BLaER1 treated with 17β-estradiol and CSF1 and Interleukin-3, amounts not matched to agents 10 nM and 100 nM (cell line): ENCODE data around the gene VTI1A.

Source experiments
- H3K27ac ChIP-seq, 11 experiments: shearing (Covaris generic); formaldehyde crosslinking; 2 replicates each; pipeline ENCODE4 v1.8.1; 2022
- H3K27me3 ChIP-seq, 11 experiments: shearing (Covaris generic); formaldehyde crosslinking; 2 replicates each; pipeline ENCODE4 v1.8.1; 2022
- H3K36me3 ChIP-seq, 11 experiments: shearing (Covaris generic); formaldehyde crosslinking; 2 replicates each; pipeline ENCODE4 v1.8.1; 2022
- H3K4me1 ChIP-seq, 10 experiments: shearing (Covaris generic); formaldehyde crosslinking; 2 replicates each; pipeline ENCODE4 v1.8.1; 2022
- H3K4me2 ChIP-seq, 11 experiments: shearing (Covaris generic); formaldehyde crosslinking; 2 replicates each; pipeline ENCODE4 v1.8.1; 2022
- H3K4me3 ChIP-seq, 10 experiments: shearing (Covaris generic); formaldehyde crosslinking; 2 replicates each; pipeline ENCODE4 v1.8.1; 2022
- H3K9ac ChIP-seq, 11 experiments: shearing (Covaris generic); formaldehyde crosslinking; 2 replicates each; pipeline ENCODE4 v1.8.1; 2022
- H3K9me3 ChIP-seq, 11 experiments: shearing (Covaris generic); formaldehyde crosslinking; replicated peaks in 1 of 11; 2 replicates each; pipeline ENCODE4 v1.8.1; 2022
- H4K20me1 ChIP-seq, 11 experiments: shearing (Covaris generic); formaldehyde crosslinking; 2 replicates each; pipeline ENCODE4 v1.8.1; 2022
- Cebpa-rat ChIP-seq, 11 experiments: shearing (Covaris generic); IDR thresholded peaks; 2 replicates each; pipeline ENCODE4 v1.8.1; 2022

VTI1A gene

DNA sequence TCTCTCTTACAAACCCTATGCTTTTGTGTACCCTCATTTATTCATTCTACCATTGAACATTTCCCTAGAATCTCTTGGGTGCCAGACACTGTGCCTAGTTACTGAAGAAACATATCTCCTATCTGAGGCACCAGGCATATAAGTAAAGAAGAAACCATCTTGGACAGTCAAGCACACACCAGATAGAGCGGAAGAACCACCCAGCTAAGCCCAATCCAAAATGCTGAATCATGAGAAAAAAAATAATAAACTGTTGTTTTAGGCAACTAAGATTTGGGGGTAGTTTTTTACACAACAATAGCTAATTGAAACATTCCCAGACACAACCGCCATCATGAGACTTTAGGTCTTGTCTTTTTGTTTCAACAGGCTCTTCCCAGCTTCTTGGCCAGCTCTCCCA, 400.8 kb downstream of the VTI1A start:
- H3K4me2 ChIP-seq, result no peak overlapping the region
- peaks cover 0 to 3% (median 0%) of the 10 kb centered on the region in 11 experiments; a peak in 3 of 22 replicates for H4K20me1 ChIP-seq
- TF ChIP-seq Cebpa-rat (IDR thresholded peaks at IDR 0.05), result no peak
- no peak overlapping the region for H3K27ac ChIP-seq
- H3K36me3 ChIP-seq, result peaks cover 0 to 11% (median 0%) of the 10 kb centered on the region in 11 experiments; a peak in 5 of 22 replicates
- H3K4me1 ChIP-seq, result peaks cover 19 to 45% (median 33%) of the 10 kb centered on the region in 10 experiments
- peaks cover 0 to 36% (median 0%) of the 10 kb centered on the region in 11 experiments; a peak in 4 of 22 replicates for H3K27me3 ChIP-seq
- H3K9ac ChIP-seq, result no peak overlapping the region
- peaks cover 26 to 46% (median 36%) of the 10 kb centered on the region in 11 experiments for H3K9me3 ChIP-seq
- no peak overlapping the region for H3K4me3 ChIP-seq

- Histone ChIP-seq H3K4me2 (no peak overlapping the region), H3K9me3 (peaks cover 26 to 51% (median 36%) of the 10 kb centered on the region in 11 experiments), H3K27ac (no peak overlapping the region), H3K9ac (no peak overlapping the region), H3K36me3 (peaks cover 0 to 11% (median 0%) of the 10 kb centered on the region in 11 experiments; a peak in 5 of 22 replicates), H4K20me1 (peaks cover 0 to 3% (median 0%) of the 10 kb centered on the region in 11 experiments; a peak in 3 of 22 replicates), H3K4me1 (peaks cover 17 to 45% (median 33%) of the 10 kb centered on the region in 10 experiments), H3K4me3 (no peak overlapping the region), H3K27me3 (peaks cover 0 to 36% (median 0%) of the 10 kb centered on the region in 11 experiments; a peak in 4 of 22 replicates)
- no peak for TF ChIP-seq Cebpa-rat (IDR thresholded peaks at IDR 0.05)
Observed at GRCh38 chr10:112848228-112848627, 401.2 kb downstream of the VTI1A start.

- TF ChIP-seq Cebpa-rat (IDR thresholded peaks at IDR 0.05), result no peak
- H3K4me2 ChIP-seq, result no peak overlapping the region
Observed at GRCh38 chr10:112848868-112849430, 401.9 kb downstream of the VTI1A start.

GRCh38 chr10:112849546-112849945, 402.5 kb downstream of the VTI1A start:
- TF ChIP-seq Cebpa-rat (IDR thresholded peaks at IDR 0.05), result no peak
- Histone ChIP-seq H3K4me3 (no peak overlapping the region), H3K36me3 (peaks cover 0 to 11% (median 0%) of the 10 kb centered on the region in 11 experiments; a peak in 5 of 22 replicates), H3K9ac (no peak overlapping the region), H3K9me3 (peaks cover 26 to 57% (median 38%) of the 10 kb centered on the region in 11 experiments), H3K4me1 (peaks cover 19 to 50% (median 38%) of the 10 kb centered on the region in 10 experiments), H3K27ac (no peak overlapping the region), H4K20me1 (peaks cover 0 to 8% (median 0%) of the 10 kb centered on the region in 11 experiments; a peak in 3 of 22 replicates), H3K4me2 (no peak overlapping the region), H3K27me3 (peaks cover 0 to 49% (median 0%) of the 10 kb centered on the region in 11 experiments; a peak in 4 of 22 replicates)

More at GRCh38 chr10:112848868-112849430, 401.9 kb downstream of the VTI1A start:
- H3K4me1 ChIP-seq, result peaks cover 17 to 45% (median 32%) of the 10 kb centered on the region in 10 experiments
- H3K4me3 ChIP-seq, result no peak overlapping the region
- H3K36me3 ChIP-seq, result peaks cover 0 to 11% (median 0%) of the 10 kb centered on the region in 11 experiments; a peak in 5 of 22 replicates
- no peak overlapping the region for H3K27ac ChIP-seq
- H3K27me3 ChIP-seq, result peaks cover 0 to 43% (median 0%) of the 10 kb centered on the region in 11 experiments; a peak in 4 of 22 replicates
- no peak overlapping the region for H3K9ac ChIP-seq
- peaks cover 0 to 7% (median 0%) of the 10 kb centered on the region in 11 experiments; a peak in 3 of 22 replicates for H4K20me1 ChIP-seq
- H3K9me3 ChIP-seq, result peaks cover 26 to 57% (median 36%) of the 10 kb centered on the region in 11 experiments

DNA sequence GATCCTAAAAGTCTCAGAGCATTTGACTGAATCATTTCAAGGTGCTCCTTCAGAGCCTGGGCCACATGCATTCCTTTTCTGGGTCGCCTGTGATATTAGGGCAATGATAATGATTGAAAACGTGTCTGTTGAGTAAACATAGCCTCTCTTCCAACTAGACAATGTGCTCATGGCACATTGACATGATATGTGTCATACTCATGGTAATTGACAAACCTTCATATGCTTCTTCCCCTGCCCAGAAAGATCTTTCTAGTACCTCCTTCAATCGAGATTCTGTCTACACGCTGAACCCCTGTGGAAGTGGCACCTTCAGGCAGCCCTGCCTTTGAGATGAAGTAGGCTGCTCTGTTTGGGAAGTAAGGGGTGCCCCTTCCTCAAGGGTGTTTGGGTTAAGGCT, 404.2 kb downstream of the VTI1A start:
- Histone ChIP-seq H3K27ac (peak overlapping the region in 5 of 11 experiments; percentile 3 to 66 (median 44); a peak in 8 of 22 replicates), H3K4me2 (peak overlapping the region in 7 of 11 experiments; percentile 34 to 80 (median 68); a peak in 14 of 22 replicates), H3K9ac (peak overlapping the region in 1 of 11 experiments; percentile 47; a peak in 1 of 22 replicates), H4K20me1 (peaks cover 0 to 8% (median 0%) of the 10 kb centered on the region in 11 experiments; a peak in 3 of 22 replicates), H3K9me3 (peaks cover 26 to 58% (median 43%) of the 10 kb centered on the region in 11 experiments), H3K4me1 (peaks cover 19 to 52% (median 36%) of the 10 kb centered on the region in 10 experiments), H3K27me3 (peaks cover 0 to 56% (median 0%) of the 10 kb centered on the region in 11 experiments; a peak in 4 of 22 replicates), H3K36me3 (peaks cover 0 to 11% (median 0%) of the 10 kb centered on the region in 11 experiments; a peak in 5 of 22 replicates), H3K4me3 (no peak overlapping the region)
- no peak for TF ChIP-seq Cebpa-rat (IDR thresholded peaks at IDR 0.05)

- TF ChIP-seq Cebpa-rat (IDR thresholded peaks at IDR 0.05), result no peak
- Histone ChIP-seq H3K4me3 (no peak overlapping the region), H3K4me2 (peak overlapping the region in 10 of 11 experiments; percentile 34 to 80 (median 62); a peak in 17 of 22 replicates), H3K27me3 (peaks cover 0 to 58% (median 0%) of the 10 kb centered on the region in 11 experiments; a peak in 4 of 22 replicates), H3K9ac (peak overlapping the region in 1 of 11 experiments; percentile 47; a peak in 1 of 22 replicates), H3K9me3 (peaks cover 26 to 58% (median 44%) of the 10 kb centered on the region in 11 experiments), H3K36me3 (peaks cover 0 to 11% (median 0%) of the 10 kb centered on the region in 11 experiments; a peak in 5 of 22 replicates), H3K4me1 (peaks cover 19 to 52% (median 36%) of the 10 kb centered on the region in 10 experiments), H3K27ac (peak overlapping the region in 6 of 11 experiments; percentile 3 to 66 (median 42); a peak in 9 of 22 replicates), H4K20me1 (peaks cover 0 to 8% (median 0%) of the 10 kb centered on the region in 11 experiments; a peak in 3 of 22 replicates)
Observed at GRCh38 chr10:112851588-112852211, 404.7 kb downstream of the VTI1A start.

GRCh38 chr10:112852306-112852705, 405.3 kb downstream of the VTI1A start:
- Histone ChIP-seq H3K27ac (peak overlapping the region in 5 of 11 experiments; percentile 36 to 66 (median 44); a peak in 8 of 22 replicates), H3K27me3 (peaks cover 0 to 59% (median 0%) of the 10 kb centered on the region in 11 experiments; a peak in 4 of 22 replicates), H3K4me1 (peaks cover 22 to 54% (median 39%) of the 10 kb centered on the region in 10 experiments), H3K4me3 (no peak overlapping the region), H3K4me2 (peak overlapping the region; percentile 27 to 80 (median 63)), H3K36me3 (peaks cover 0 to 8% (median 0%) of the 10 kb centered on the region in 11 experiments; a peak in 5 of 22 replicates), H3K9me3 (peaks cover 26 to 58% (median 44%) of the 10 kb centered on the region in 11 experiments), H4K20me1 (peaks cover 0 to 8% (median 0%) of the 10 kb centered on the region in 11 experiments; a peak in 3 of 22 replicates), H3K9ac (no peak overlapping the region)
- no peak for TF ChIP-seq Cebpa-rat (IDR thresholded peaks at IDR 0.05)

- Histone ChIP-seq H3K9ac (no peak overlapping the region), H3K36me3 (no peaks in the 10 kb centered on the region), H3K27me3 (peaks cover 0 to 48% (median 0%) of the 10 kb centered on the region in 11 experiments; a peak in 4 of 22 replicates), H4K20me1 (peaks cover 0 to 8% (median 0%) of the 10 kb centered on the region in 11 experiments; a peak in 3 of 22 replicates), H3K9me3 (peaks cover 18 to 63% (median 46%) of the 10 kb centered on the region in 11 experiments; a peak in 21 of 22 replicates), H3K4me2 (no peak overlapping the region), H3K4me3 (no peak overlapping the region), H3K27ac (no peak overlapping the region), H3K4me1 (peaks cover 27 to 53% (median 41%) of the 10 kb centered on the region in 10 experiments)
- TF ChIP-seq Cebpa-rat (IDR thresholded peaks at IDR 0.05), result no peak
Observed at GRCh38 chr10:112855134-112855533, 408.1 kb downstream of the VTI1A start.
